H1 (cell line): Measurements from ENCODE around the gene SNRNP70. TPM values are rescaled to one million over a fixed set of nuclear protein-coding genes. Genes with fewer than 3 reads are reported as not detected.

ENCODE experiments used
- ATF2 ChIP-seq: IDR thresholded peaks from 2 replicates; pipeline ENCODE4 v1.6.1; 2012; ENCODE audit warnings: low read length, inconsistent platforms
- BCL11A ChIP-seq, 2 experiments: IDR thresholded peaks; one replicate each; pipeline ENCODE4 v1.6.1; 2011; ENCODE audit warnings: low read depth in 2 of 2, low read length in 2 of 2, mild to moderate bottlenecking in 2 of 2
- CBX5 ChIP-seq: fragments of 300-800, 300-1000 bp; sonication (generic); IDR thresholded peaks from 2 replicates; pipeline ENCODE4 v1.7.1; 2016; ENCODE audit warnings: antibody characterized with exemption, low read length, low read depth
- CHD2 ChIP-seq: IDR thresholded peaks from 2 replicates; pipeline ENCODE4 v1.6.1; 2012; ENCODE audit warnings: low read length, improper control_type of control experiment
- CREB1 ChIP-seq: IDR thresholded peaks from 2 replicates; pipeline ENCODE4 v1.6.1; 2012; ENCODE audit warnings: inconsistent platforms
- CTCF ChIP-seq, 3 experiments: IDR thresholded peaks; 1 replicate in 2 of 3; 2 replicates in 1 of 3; pipeline versions ENCODE4 v1.5.1 to v1.6.1; 2011; ENCODE audit warnings: low read length in 3 of 3, mild to moderate bottlenecking in 3 of 3, inconsistent platforms in 2 of 3, low read depth in 1 of 3, moderate library complexity in 1 of 3; ENCODE audit not compliant: insufficient read depth in 1 of 3; ENCODE audit errors: control extremely low read depth in 1 of 3
- EP300 ChIP-seq, 2 experiments: IDR thresholded peaks; 1 replicate in 1 of 2; 2 replicates in 1 of 2; pipeline ENCODE4 v1.6.1; 2011 to 2012; ENCODE audit warnings: low read depth in 2 of 2, low read length in 2 of 2, mild to moderate bottlenecking in 2 of 2, borderline replicate concordance in 1 of 2, inconsistent platforms in 1 of 2, moderate library complexity in 1 of 2
- EZH2 ChIP-seq: fragments of 200-600 bp; sonication (generic); IDR thresholded peaks from 2 replicates; pipeline ENCODE4 v1.7.1; 2012; ENCODE audit warnings: low read depth, mild to moderate bottlenecking, moderate library complexity, low read length, inconsistent platforms; ENCODE audit not compliant: severe bottlenecking
- FOSL1 ChIP-seq: IDR thresholded peaks from 2 replicates; pipeline ENCODE4 v1.6.1; 2011; ENCODE audit warnings: mild to moderate bottlenecking, low read depth, low read length, moderate library complexity; ENCODE audit not compliant: insufficient read depth
- KDM4A ChIP-seq: IDR thresholded peaks from one replicate; pipeline ENCODE4 v1.7.1; 2012; ENCODE audit warnings: low read depth, mild to moderate bottlenecking, moderate library complexity, low read length, inconsistent platforms; ENCODE audit not compliant: severe bottlenecking
- NRF1 ChIP-seq: IDR thresholded peaks from 2 replicates; pipeline ENCODE4 v1.6.1; 2011; ENCODE audit warnings: mild to moderate bottlenecking, low read depth, low read length, improper control_type of control experiment
- POLR2AphosphoS5 ChIP-seq: IDR thresholded peaks from 2 replicates; pipeline ENCODE4 v1.6.1; 2011; ENCODE audit warnings: low read depth, low read length
- SIN3A ChIP-seq, 2 experiments: IDR thresholded peaks in 1 of 2; conservative IDR thresholded peaks in 1 of 2; 2 replicates each; pipeline ENCODE4 v1.6.1; 2011 to 2012; ENCODE audit warnings: low read length in 2 of 2, improper control_type of control experiment in 1 of 2, low read depth in 1 of 2, mild to moderate bottlenecking in 1 of 2
- SIRT6 ChIP-seq: IDR thresholded peaks from one replicate; pipeline ENCODE4 v1.7.1; 2012; ENCODE audit warnings: low read length, inconsistent platforms
- SUZ12 ChIP-seq: fragments of 200-600 bp; sonication (generic); IDR thresholded peaks from 2 replicates; pipeline ENCODE4 v1.6.1; 2012; ENCODE audit warnings: mild to moderate bottlenecking, inconsistent platforms, low read length, moderate library complexity, mixed read lengths
- TBP ChIP-seq: IDR thresholded peaks from 2 replicates; pipeline ENCODE4 v1.6.1; 2011; ENCODE audit warnings: low read depth, low read length, improper control_type of control experiment
- ZNF274 ChIP-seq: IDR thresholded peaks from 2 replicates; pipeline ENCODE4 v1.7.0; 2012; ENCODE audit warnings: low read length, borderline replicate concordance; ENCODE audit errors: extremely low read depth
- polyA plus RNA-seq, 7 experiments: library from polyadenylated mRNA; depleted of rRNA in 3 of 7; stranded (reverse) in 5 of 7; unstranded in 2 of 7; fragments of >200 nt in 5 of 7; fragments of 200-250 nt in 2 of 7; gene quantifications; 1 replicate in 5 of 7; 2 replicates in 1 of 7; 4 replicates in 1 of 7; pipeline versions ENCODE4 v1.2.1 to v1.2.3, GENCODE V29; 2011 to 2013; ENCODE audit warnings: missing spikeins in 2 of 7, mixed read lengths in 2 of 7
- total RNA-seq: library from RNA; stranded (reverse); fragmentation: NEBNext Ultra II Directional; extraction: Animal tissue kit (Norgen Biotek cat#: 25700); gene quantifications from 2 replicates; pipeline ENCODE4 v1.2.1, GENCODE V29; 2021

SNRNP70 gene
- total and polyA plus RNA-seq, 2 of the 8 experiments (the other 6 are each of a cell fraction or from before 2014, with no cell fraction given), result 231 to 235 TPM

DNA sequence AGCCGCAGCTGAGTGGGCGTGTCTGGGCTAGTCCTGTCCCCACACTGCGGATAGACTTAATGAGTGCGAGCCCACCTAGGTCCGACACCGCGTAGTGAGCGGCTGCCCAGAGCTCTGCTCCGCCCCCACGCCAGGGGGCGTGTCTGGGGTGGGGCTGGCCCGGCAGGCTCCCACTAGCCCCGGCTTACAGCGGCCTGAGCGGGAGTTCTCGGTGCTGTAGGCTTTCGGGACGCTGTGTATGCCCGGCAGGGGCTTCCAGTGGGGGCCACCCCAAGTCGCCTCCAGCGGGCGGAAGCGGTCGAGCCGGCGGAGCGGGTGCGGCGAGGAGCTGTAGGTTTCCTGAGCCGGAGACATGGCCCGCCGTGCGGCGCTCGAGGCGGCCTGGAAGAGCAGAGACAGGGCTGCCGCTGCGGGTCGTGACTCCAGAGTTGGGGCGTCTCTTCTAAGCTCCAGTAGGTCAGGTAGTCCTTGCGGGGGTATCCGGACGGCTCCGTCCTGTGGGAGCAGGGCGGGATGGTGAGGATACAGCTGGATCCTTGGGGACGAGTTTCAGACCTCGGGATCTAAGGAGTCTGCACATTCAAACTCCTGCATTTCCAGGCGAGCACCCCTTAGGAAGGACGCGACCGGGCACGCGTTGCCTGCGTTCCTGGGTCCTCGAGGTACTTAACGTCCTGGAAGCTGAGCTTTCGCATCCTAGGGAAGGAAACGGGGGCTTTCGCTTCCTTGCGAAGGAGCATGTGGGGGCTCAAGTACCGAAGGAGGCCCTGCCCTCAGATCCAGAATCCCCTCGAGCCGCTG, 28.9 kb upstream of the SNRNP70 start (continued):
- TF ChIP-seq CTCF (IDR thresholded peaks at IDR 0.05; ENCODE audit: control extremely low read depth in 1 of 3, insufficient read depth in 1 of 3, low read depth in 1 of 3, low read length in 3 of 3) (peak; percentile 13 to 34 (median 28); a peak in 2 of 4 replicates), ZNF274 (no peak), BCL11A (IDR thresholded peaks at IDR 0.05; ENCODE audit: low read depth in 2 of 2, low read length in 2 of 2) (no peak), NRF1 (no peak), CBX5 (no peak), POLR2AphosphoS5 (no peak), CHD2 (no peak), SIN3A (conservative IDR thresholded peaks at IDR 0.05 in 1 of 2, IDR thresholded peaks at IDR 0.05 in 1 of 2; ENCODE audit: low read depth in 1 of 2, low read length in 2 of 2) (no peak), SIRT6 (no peak), SUZ12 (peak; percentile 79; the same call in 1 of the 2 replicates), FOSL1 (no peak), EP300 (IDR thresholded peaks at IDR 0.05; ENCODE audit: borderline replicate concordance in 1 of 2, low read depth in 2 of 2, low read length in 2 of 2) (no peak), EZH2 (peak; percentile 76), CREB1 (0 out of 2 replicates have a peak, but pooled peaks have one; percentile 22), ATF2 (no peak), TBP (no peak), KDM4A (peak; percentile 70)
